Right lung (tissue), 5 donors: ENCODE results near the gene ZNF592. TPM values are rescaled to one million over a fixed set of nuclear protein-coding genes. Genes with fewer than 3 reads are reported as not detected.

Experiments
- DNase-seq, 2 donors: peaks; one replicate each; pipeline ENCODE4 v3.0.0-alpha.2; 2013
- polyA plus RNA-seq, 5 donors: library from polyadenylated mRNA; unstranded; fragments of 120-200 nt; gene quantifications; one replicate each; pipeline versions ENCODE4 v1.2.1 to v1.2.3, GENCODE V29; 2013; ENCODE audit warnings: inconsistent platforms in 1 of 5, low replicate concordance in 1 of 5; ENCODE audit not compliant: insufficient read length in 5 of 5, insufficient read depth in 1 of 5

ZNF592 gene
- polyA plus RNA-seq, 5 donors, result 19.7 to 27.2 (median 26.0) TPM

GRCh38 chr15:84778194-84778593 is 29.8 kb downstream of the ZNF592 start:
- no peak for DNase-seq

DNA sequence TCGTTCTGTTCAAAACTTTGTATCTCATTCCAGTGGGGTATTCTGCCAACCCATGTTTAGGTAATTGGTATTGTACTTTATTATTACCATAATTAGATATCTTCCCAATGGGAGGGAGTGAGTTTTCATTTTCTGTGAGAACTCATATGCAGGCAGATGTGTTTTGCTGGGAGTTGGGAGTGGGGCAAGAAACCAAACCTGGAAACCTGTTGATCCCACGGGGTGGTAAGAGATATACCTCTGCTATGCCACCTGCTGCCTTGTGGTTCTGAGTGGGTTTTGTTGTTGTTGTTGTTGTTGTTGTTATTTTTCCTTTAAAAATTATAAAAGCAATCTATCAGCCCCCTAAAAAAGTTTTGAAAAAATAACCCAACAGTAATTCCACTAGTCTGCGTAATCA is 32.1 kb downstream of the ZNF592 start:
- no peak for DNase-seq

DNA sequence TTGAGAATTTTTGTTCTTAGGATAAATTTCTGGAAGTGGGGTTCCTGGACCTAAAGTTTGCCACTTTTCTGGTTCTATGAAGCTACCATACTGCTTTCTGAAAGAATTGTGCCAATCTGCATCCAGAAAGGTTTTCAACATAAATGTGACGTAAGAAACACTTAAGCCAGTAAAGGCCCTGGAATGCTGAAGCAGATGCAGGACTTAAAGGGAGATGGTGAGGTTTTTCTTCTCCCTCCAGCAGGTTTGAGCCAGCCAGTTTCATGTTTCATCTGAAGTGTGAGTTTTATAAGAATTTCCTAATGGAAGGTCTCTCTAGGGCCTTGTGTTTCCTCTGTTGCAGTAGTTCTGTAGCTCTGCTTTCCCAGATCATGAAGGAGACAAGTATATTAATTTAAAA is 33.1 kb downstream of the ZNF592 start:
- no peak for DNase-seq

GRCh38 chr15:84782346-84782745 is 34.0 kb downstream of the ZNF592 start:
- no peak for DNase-seq

GRCh38 chr15:84783493-84784251 is 35.3 kb downstream of the ZNF592 start:
- no peak for DNase-seq

DNA sequence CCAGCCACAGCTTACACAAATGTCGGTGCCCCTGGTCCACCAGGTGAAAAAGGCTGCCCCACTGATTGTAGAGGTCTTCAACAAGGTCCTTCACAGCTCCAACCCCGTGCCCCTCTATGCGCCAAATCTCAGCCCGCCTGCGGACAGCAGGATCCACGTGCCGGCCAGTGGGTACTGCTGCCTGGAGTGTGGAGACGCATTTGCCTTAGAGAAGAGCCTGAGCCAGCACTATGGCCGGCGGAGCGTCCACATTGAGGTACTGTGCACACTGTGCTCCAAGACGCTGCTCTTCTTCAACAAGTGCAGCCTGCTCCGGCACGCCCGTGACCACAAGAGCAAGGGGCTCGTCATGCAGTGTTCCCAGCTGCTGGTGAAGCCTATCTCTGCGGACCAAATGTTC is 35.9 kb downstream of the ZNF592 start:
- DNase-seq, result no peak

GRCh38 chr15:84785053-84785452 is 36.7 kb downstream of the ZNF592 start:
- no peak for DNase-seq

DNA sequence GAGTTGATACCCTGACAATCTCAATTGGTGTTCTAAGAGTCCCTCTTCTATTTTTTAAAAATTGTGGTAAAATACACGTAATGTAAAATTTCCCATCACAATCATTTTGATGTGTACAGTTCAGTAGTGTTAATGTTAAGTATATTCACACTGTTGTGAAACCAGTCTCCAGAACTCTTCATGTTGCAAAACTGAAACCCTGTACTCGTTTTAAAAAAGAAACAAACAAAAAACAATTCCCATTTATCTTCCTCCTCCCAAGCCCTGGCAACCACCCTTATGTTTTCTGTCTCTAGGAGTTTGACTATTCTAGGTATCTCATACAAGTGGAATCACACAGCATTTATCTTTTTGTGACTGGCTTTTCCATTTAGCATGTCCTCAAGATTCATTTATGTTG is 40.1 kb downstream of the ZNF592 start:
- DNase-seq, result no peak

DNA sequence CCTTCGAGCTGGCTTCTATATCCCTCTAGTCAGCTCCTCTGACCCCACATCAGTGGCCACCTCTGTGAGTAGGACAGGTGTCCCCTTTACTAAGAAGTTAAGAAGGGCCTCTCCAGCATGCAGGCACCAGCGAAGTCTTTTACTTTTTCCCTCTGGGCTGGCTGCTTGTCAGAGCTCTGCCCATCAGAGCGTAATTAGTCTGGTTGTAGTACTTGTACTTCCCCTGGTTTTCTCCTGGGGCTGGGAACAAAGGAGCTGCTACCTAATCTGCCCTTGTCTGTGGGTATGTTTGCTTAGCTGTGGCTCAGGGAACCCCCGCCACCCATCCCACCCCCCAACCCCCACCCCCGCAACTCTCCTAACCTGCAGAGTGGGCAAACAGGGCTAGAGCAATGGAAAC is 41.4 kb downstream of the ZNF592 start:
- no peak for DNase-seq

GRCh38 chr15:84790676-84791075 is 42.3 kb downstream of the ZNF592 start:
- DNase-seq, result no peak

DNA sequence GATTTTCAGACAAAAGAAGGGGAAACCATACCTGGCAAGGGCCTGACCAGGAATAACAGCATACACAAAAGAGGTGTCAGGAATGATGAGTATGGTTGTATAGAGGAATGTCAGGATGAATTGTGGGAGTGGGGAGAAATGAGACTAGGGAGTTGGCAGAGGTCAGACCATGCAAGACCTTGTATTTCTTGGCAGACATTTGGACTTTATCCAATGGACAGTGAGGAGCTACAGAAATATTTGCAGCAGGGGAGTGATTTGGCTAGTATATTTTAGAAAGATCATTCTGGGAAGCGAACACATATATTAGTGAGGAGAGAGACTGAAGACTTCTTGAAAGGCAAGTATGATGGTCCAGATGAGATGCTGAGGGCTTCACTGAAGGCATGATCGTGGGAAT is 43.4 kb downstream of the ZNF592 start:
- DNase-seq, result no peak

GRCh38 chr15:84793431-84794161 is 45.2 kb downstream of the ZNF592 start:
- DNase-seq, result no peak

DNA sequence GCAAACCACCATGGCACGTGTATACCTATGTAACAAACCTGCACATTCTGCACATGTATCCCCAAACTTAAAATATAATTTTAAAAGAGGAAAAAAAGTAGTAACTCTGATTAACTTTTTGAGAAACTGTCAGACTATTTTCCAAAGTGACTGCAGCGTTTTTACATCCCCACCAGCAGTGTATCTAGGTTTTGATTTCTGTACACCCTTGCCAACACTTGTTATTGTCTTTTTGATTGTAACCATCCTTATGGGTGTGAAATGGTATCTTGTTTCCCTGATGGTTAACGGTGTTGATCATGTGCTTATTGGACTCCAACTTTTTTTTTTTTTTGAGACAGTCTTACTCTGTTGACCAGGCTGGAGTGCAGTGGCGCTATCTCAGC is 45.8 kb downstream of the ZNF592 start:
- DNase-seq, result no peak

DNA sequence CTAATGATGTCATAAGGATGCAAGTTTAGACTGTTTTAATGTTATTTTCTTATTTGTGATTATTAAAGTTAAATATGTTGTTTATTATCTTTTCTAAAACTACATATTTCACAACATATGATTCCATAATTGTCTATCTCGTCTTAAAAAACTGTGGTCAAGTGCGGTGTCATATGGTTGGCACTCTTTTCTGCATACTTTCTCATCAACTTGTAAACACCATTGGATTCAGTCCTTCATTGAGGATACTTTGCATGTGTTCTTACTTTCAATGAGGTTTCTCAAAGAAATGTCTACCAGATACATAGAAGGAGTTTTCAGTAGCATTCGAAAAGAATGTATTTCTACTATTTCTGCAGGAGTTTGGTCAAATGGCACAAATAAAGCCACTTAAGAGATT is 46.8 kb downstream of the ZNF592 start:
- no peak for DNase-seq

- DNase-seq, result no peak
Measured at GRCh38 chr15:84797212-84797611, 48.8 kb downstream of the ZNF592 start.

DNA sequence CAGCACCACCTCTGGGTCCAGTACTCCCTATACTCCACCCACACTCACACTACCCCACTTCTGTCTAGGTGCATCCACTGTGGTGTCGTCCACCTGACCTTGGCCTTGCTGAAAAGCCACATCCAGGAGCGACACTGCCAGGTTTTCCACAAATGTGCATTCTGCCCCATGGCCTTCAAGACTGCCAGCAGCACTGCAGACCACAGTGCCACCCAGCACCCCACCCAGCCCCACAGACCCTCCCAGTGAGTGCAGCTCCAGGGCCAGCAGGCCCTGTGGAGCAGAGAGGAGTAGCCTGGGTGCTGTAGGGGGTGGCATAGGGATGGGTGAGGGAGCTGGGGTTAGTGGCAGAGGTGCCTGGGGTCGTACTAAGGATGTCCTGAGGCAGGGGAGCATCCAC is 49.4 kb downstream of the ZNF592 start:
- DNase-seq, result no peak

DNA sequence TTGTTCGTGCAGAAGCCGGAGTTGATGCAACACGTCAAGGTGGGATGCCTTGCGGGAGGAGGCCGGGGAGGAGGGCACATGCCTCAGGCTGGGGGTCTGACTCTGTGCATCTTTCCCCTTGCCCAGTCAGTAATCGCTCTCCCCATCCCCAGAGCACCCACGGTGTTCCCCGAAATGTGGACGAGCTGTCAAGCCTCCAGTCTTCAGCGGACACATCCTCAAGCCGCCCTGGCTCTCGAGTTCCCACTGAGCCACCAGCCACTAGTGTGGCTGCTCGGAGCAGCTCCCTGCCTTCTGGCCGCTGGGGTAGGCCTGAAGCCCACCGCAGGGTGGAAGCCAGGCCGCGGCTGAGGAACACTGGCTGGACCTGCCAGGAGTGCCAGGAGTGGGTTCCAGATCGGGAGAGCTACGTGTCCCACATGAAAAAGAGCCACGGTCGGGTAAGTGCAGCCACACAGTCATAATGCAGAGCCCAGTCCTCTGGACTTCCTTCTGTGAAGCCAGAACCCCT is 50.1 kb downstream of the ZNF592 start:
- no peak for DNase-seq

DNA sequence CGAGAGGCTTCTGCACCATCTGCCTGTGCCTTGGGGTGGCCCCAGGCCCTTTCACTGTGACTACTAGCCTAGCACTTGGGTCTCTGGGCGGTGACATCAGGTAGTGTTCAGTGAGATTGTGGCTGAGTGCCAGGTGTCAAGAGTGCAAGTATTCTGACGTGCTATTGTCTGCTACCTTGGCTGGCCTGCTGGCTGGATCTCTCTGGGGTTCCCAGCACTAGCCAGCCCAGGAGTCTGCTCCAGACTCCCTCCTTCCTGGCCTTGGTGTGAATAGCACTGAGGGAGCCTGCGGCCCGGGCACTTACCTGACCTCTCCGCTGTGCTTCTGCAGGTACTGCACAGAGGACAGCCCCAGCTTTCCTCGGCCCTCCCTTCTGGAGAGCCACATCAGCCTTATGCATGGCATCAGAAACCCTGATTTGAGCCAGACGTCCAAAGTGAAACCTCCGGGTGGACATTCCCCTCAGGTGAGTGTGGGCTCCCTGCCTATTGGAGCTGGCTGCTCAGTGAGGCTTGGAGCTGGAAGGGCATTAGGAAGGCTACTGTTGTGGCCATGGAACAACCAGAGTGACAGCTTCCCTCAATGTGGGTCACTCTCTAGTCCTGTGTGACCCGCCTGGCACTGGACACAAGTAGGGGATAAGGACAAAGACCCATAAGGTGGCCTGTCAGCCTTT is 51.3 kb downstream of the ZNF592 start:
- DNase-seq, result no peak

DNA sequence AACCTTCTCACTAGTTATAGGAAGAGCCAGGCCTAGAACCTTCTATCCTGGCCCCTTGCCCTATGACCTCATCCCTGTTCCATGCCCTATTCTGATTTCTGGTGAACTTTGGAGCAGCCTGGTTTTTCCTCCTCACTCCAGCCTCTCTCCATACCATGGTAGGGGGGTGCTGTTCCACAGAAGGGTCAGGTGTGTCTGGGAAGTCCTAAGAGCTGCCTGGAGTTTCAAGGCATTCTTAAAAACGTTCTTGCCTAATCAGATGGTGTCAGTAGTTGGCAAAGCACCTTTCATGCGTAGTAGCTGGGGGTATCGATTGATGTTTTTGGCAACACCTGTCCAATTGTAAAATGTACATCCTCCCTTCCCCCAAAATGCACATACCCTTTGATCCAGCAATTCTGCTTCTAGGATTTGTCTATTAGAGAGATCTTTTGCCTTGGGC is 52.0 kb downstream of the ZNF592 start:
- DNase-seq, result no peak

DNA sequence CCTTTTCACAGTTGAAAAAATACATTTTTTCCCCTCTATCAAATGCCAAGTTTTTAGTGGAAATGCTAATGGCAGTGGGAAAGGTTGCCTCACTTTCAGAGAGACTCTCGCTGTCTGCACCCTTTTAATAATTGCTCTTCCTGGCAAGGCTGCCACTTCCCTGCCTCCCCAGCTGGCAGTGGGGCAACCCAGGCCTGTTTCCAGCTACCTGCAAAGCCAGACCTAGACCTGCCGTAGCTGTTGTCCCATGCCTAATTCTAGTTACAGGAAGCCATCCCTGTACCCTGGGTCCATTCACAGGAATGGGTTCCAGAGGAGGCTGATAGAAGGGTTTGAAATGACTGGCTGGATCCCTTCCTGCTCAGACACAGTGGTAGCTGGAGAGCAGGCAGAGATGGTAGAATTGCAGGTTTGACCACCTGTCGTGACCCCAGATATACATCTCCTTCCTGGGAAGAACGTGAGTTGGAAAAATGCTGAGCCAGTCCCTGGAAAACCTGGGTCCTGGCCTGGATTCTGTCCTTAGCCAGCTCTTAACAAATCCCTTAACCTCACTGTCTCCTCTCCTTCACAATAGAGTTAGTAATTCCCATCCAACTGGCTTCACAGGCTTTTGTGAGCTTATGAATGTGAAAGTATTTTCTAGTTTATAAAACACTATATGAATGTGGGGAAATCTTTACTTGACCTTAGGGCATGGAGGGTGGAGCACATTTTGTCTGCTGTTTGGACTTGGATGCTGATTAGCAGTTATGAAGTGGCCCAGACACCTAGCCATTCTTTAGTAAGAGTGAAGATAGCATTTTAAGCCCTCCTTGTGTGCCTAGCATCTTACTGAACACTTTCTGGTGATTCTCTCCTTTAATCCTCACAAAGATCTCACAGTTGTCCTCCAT is 55.9 kb downstream of the ZNF592 start:
- no peak for DNase-seq

- DNase-seq, result no peak
Measured at GRCh38 chr15:84805221-84805620, 56.8 kb downstream of the ZNF592 start.

DNA sequence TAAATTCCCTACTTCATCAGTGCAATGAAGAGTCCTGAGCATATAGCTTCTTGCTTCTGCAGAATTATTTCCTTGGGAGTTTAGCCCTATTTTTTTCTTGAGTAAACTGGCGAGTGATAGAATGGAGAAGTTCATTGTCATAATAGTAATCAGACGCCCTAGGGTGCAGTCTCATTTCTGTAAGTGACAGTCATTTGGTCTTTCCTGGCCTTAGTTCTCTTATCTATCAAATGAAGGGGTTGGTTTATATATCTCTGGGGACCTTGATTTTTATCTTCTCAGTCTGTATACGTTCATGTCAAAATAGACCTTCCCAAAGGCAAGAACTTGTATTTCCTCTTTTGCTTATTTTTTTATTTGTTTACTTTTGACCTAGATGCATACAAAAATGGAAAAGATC is 58.8 kb downstream of the ZNF592 start:
- no peak for DNase-seq
